ENCODE measurements around the gene SIRT5.

SIRT5 gene

DNA sequence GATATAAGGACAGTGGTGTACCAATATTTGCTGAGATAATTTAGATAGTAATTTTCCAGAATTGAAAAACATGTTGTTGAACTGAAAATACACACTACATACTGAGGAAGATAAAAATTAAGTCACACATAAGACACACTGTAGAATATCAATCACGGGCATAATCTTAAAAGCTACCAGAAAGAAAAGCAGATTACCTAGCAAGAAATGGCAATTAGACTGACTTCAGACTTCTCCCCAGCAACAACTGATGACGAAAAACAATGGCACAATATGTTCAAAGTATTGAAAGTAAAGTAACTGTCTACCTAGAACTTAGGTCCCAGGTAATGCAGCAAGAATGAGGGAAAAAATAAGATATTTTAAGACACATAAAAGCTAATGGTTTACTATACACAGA is 87.2 kb downstream of the SIRT5 start:
- Mint-ChIP-seq H3K4me3 (no peak overlapping the region), H3K36me3 (ENCODE audit: insufficient read depth) (peaks cover 1% of the 10 kb centered on the region), H3K4me1 (peaks cover 87% of the 10 kb centered on the region)

GRCh38 chr6:13662651-13663334 is 88.4 kb downstream of the SIRT5 start:
- no peak for DNase-seq (ENCODE audit: low spot score in 2 of 2)
- Mint-ChIP-seq H3K4me1 (peaks cover 91% of the 10 kb centered on the region), H3K27ac (ENCODE audit: low read depth) (no peak overlapping the region), H3K4me3 (no peak overlapping the region), H3K27me3 (no peaks in the 10 kb centered on the region), H3K9me3 (no peaks in the 10 kb centered on the region), H3K36me3 (ENCODE audit: insufficient read depth) (peaks cover 2% of the 10 kb centered on the region)
- no peak for ATAC-seq (replicated peaks; ENCODE audit: extremely low read depth, poor library complexity, severe bottlenecking)

More for the DNA sequence above, 87.2 kb downstream of the SIRT5 start:
- H3K9me3 Mint-ChIP-seq = no peaks in the 10 kb centered on the region
- ATAC-seq (replicated peaks; ENCODE audit: extremely low read depth, poor library complexity, severe bottlenecking) (no peak), DNase-seq (ENCODE audit: low spot score in 2 of 2) (no peak)
- peak overlapping the region; percentile 29 for H3K27ac Mint-ChIP-seq (ENCODE audit: low read depth)
- H3K27me3 Mint-ChIP-seq = no peaks in the 10 kb centered on the region

DNA sequence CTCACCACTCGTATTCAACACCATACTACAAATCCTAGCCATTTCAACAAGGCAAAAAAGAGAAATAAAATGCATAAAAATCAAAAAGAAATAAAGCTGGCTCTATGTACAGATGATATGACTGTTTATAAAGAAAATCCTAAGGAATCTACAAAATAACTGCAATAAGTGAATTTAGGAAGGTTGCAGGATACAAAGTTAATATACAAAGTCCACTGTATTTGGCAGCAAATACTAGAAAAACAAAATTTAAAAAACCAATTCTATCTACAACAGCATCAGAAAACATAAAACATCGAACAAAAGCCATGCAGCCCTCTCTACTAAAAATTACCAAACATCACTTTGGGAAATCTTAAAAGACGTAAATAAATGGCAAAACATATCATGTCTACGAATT is 89.6 kb downstream of the SIRT5 start:
- H3K4me3 Mint-ChIP-seq = no peak overlapping the region
- DNase-seq (ENCODE audit: low spot score in 2 of 2) (no peak), ATAC-seq (replicated peaks; ENCODE audit: extremely low read depth, poor library complexity, severe bottlenecking) (no peak)
- no peak overlapping the region for H3K27ac Mint-ChIP-seq (ENCODE audit: low read depth)
- H3K9me3 Mint-ChIP-seq = no peaks in the 10 kb centered on the region
- H3K4me1 Mint-ChIP-seq = peaks cover 99% of the 10 kb centered on the region
- no peaks in the 10 kb centered on the region for H3K27me3 Mint-ChIP-seq
- peaks cover 2% of the 10 kb centered on the region for H3K36me3 Mint-ChIP-seq (ENCODE audit: insufficient read depth)
